ENCODE measurements around the gene NISCH. TPM values are rescaled to one million over a fixed set of nuclear protein-coding genes. Genes with fewer than 3 reads are reported as not detected.

Gene NISCH
- total and polyA plus RNA-seq, 2 of the 8 experiments (the other 6 are each of a cell fraction or from before 2014, with no cell fraction given), result 71.2 to 71.9 TPM

- Histone ChIP-seq H3K27ac (ENCODE audit: low read depth, low read length) (no peak overlapping the region), H2BK12ac (ENCODE audit: low read depth, low read length) (no peak overlapping the region), H4K8ac (ENCODE audit: extremely low read depth, insufficient read depth, low read length) (no peak overlapping the region), H4K5ac (ENCODE audit: insufficient read length, low read depth, low read length) (no peak overlapping the region), H3K18ac (ENCODE audit: extremely low read depth, low read length) (no peak overlapping the region), H3K79me2 (ENCODE audit: control insufficient read depth in 1 of 2, insufficient read depth in 2 of 2, low read length in 2 of 2) (no peaks in the 10 kb centered on the region), H3K79me1 (ENCODE audit: low read depth, low read length) (peaks cover 2% of the 10 kb centered on the region; the same call in 1 of the 2 replicates), H3K56ac (replicated peaks; ENCODE audit: insufficient read length, low read depth, low read length) (no peak overlapping the region), H4K91ac (replicated peaks; ENCODE audit: insufficient read length, low read length) (no peak overlapping the region), H2AFZ (ENCODE audit: low read length) (no peak overlapping the region), H4K20me1 (replicated peaks in 1 of 2; ENCODE audit: control insufficient read depth in 1 of 2, insufficient read depth in 2 of 2, low read length in 2 of 2) (peaks cover 0 to 18% of the 10 kb centered on the region in 2 experiments), H2BK15ac (ENCODE audit: low read length) (no peak overlapping the region), H2BK5ac (ENCODE audit: low read depth, low read length) (no peak overlapping the region; the same call in 1 of the 2 replicates), H2BK120ac (replicated peaks; ENCODE audit: low read depth, low read length) (no peak overlapping the region), H3K4me3 (ENCODE audit: extremely low read depth in 1 of 4, insufficient read depth in 2 of 4, low read depth in 3 of 4, low read length in 4 of 4) (no peak overlapping the region), H3K27me3 (replicated peaks in 1 of 4; ENCODE audit: control insufficient read depth in 3 of 4, extremely low read depth in 1 of 4, insufficient read depth in 3 of 4, low read length in 3 of 4) (no peaks in the 10 kb centered on the region), H3K36me3 (ENCODE audit: control insufficient read depth in 2 of 4, insufficient read depth in 4 of 4, low read length in 3 of 4) (peaks cover 30 to 58% (median 42%) of the 10 kb centered on the region in 4 experiments), H3K4me1 (replicated peaks in 1 of 4; ENCODE audit: control insufficient read depth in 3 of 4, insufficient read depth in 4 of 4, low read length in 3 of 4) (no peaks in the 10 kb centered on the region), H3K14ac (ENCODE audit: insufficient read length) (no peak overlapping the region), H3K23me2 (ENCODE audit: low read depth, low read length) (no peaks in the 10 kb centered on the region), H3K4me2 (ENCODE audit: insufficient read depth in 1 of 2, low read depth in 2 of 2, low read length in 2 of 2) (no peak overlapping the region), H2BK20ac (ENCODE audit: low read length) (no peak overlapping the region), H3K9me3 (ENCODE audit: insufficient read depth in 2 of 2, low read depth in 1 of 2, low read length in 1 of 2) (no peaks in the 10 kb centered on the region), H2AK5ac (ENCODE audit: low read depth, low read length) (no peak overlapping the region), H3K23ac (ENCODE audit: insufficient read length) (no peak overlapping the region), H3K9ac (replicated peaks in 1 of 4; ENCODE audit: extremely low read depth in 1 of 4, low read depth in 3 of 4, low read length in 3 of 4) (no peak overlapping the region), H3K4ac (replicated peaks; ENCODE audit: insufficient read length, low read depth, low read length) (no peak overlapping the region)
- DNase-seq (ENCODE audit: low read depth in 1 of 2, low spot score in 2 of 2), result peak; percentile 51 to 93
- 80% methylated on average over 23 of the region's 23 CpGs; no CpG with 5 or more reads in 1 of the 2 experiments for WGBS, 2 experiments (ENCODE audit: extremely low coverage in 1 of 2, insufficient coverage in 1 of 2, insufficient read length in 1 of 2, insufficient replicate concordance in 2 of 2, low coverage in 1 of 2, low lambda C conversion rate in 2 of 2, missing lambda C conversion rate in 1 of 2)
- CTCF ChIA-PET (ENCODE audit: partially characterized antibody), result interaction anchor here (0.6 to 3.1 kb wide), 27 partner anchors 9 to 258 kb away, joined by 3 to 28 read pairs (median 4); partner anchors contain the start of genes STAB1 and TNNC1
- peak; percentile 75 for FAIRE-seq
- POLR2A ChIA-PET (ENCODE audit: partially characterized antibody), result interaction anchor here (0.7 to 2.1 kb wide), 5 partner anchors 13 to 94 kb away, joined by 3 to 6 read pairs (median 3); partner anchors contain the start of genes STAB1 and UQCC5
- no peak for TF ChIP-seq POU5F1 (IDR thresholded peaks at IDR 0.05; ENCODE audit: low read depth, low read length)
- TF ChIP-seq RNF2 (IDR thresholded peaks at IDR 0.05; ENCODE audit: borderline replicate concordance, low read depth, low read length, missing control alignments, poor library complexity, severe bottlenecking), result no peak
- no peak for TF ChIP-seq SAP30 (IDR thresholded peaks at IDR 0.05; ENCODE audit: insufficient read depth, insufficient replicate concordance, low read length)
- TF ChIP-seq CHD2 (IDR thresholded peaks at IDR 0.05; ENCODE audit: low read length), result no peak
- TF ChIP-seq HDAC2 (IDR thresholded peaks at IDR 0.05; ENCODE audit: borderline replicate concordance in 1 of 2, low read depth in 2 of 2, low read length in 2 of 2), result no peak
- TF ChIP-seq RAD21 (IDR thresholded peaks at IDR 0.05 in 1 of 2, conservative IDR thresholded peaks at IDR 0.05 in 1 of 2; ENCODE audit: low read depth in 2 of 2, low read length in 2 of 2), result peak; percentile 62 to 71
- TF ChIP-seq ATF2 (IDR thresholded peaks at IDR 0.05; ENCODE audit: low read length), result no peak
- TF ChIP-seq ZNF274 (IDR thresholded peaks at IDR 0.05; ENCODE audit: borderline replicate concordance, extremely low read depth, low read length), result no peak
Measured at GRCh38 chr3:52481819-52482521, 26.6 kb downstream of the NISCH start.

Measured in H1 (cell line).